ENCODE measurements around the gene C16orf89. TPM values are rescaled to one million over a fixed set of nuclear protein-coding genes. Genes with fewer than 3 reads are reported as not detected.

C16orf89 gene
- total and polyA plus RNA-seq, 7 experiments from 2014 or later, result not detected

DNA sequence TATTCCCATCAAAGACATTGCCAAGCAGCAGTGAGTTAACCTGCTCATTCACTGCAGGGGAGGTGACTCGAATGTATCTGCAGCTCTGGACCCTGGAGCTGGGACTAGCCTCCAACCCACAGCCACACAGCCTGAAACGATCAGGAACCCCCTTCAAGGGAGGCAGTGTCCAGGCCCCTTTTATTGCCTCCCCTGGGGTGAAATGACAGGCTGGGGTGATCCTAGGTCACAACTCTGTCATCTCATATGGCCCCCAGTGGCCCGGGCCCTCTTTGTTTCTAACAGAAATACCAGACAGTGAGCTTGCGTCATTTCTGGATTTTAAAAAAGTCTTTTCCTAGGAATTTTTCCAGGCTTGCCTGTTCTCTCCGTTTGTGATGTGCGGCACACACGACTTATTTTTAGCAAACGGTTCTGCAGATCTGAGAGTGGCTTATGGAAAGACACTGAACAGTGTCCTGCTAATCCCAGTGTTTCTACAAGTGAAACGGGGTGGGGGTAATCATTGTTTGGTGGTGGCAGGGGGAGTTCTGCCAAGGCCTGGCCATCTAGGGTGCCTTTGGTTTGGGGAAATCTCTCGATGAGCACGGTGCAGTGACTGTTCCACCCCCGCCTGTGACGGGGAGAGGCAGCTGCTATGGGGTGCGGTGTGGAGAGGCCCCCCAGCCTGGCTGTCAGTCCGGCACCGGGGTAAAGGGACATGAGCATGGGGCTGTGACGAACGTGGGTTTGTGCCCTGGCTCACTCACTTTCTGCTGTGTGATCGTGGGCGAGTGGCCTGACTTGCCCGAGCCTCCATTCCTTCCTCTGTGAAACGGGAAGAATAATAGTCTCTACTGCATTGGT is 59.2 kb downstream of the C16orf89 start:
- no peaks in the 10 kb centered on the region for H3K4me1 ChIP-seq (ENCODE audit: control insufficient read depth in 2 of 2, insufficient read depth in 2 of 2, low read length in 2 of 2)
- ChIA-PET CTCF (no interaction called here), POLR2A (no interaction called here)
- intact Hi-C loops (cut with micrococcal nuclease), result no loop called here
- no peaks in the 10 kb centered on the region for H3K36me3 ChIP-seq (ENCODE audit: control insufficient read depth in 2 of 3, insufficient read depth in 3 of 3, low read length in 3 of 3)
- no peak overlapping the region for H3K4me3 ChIP-seq (ENCODE audit: low read length)
- no peak overlapping the region for H3K27ac ChIP-seq (ENCODE audit: low read depth, low read length)
- Mint-ChIP-seq H3K4me1 (peaks cover 0 to under 1% (median 0%) of the 10 kb centered on the region in 7 donors), H3K36me3 (no peaks in the 10 kb centered on the region), H3K4me3 (no peak overlapping the region), H3K27ac (no peak overlapping the region), H3K9me3 (no peaks in the 10 kb centered on the region), H3K27me3 (peaks cover 0 to 18% (median 4%) of the 10 kb centered on the region in 5 donors)
- no peak for ATAC-seq
- H3K9me3 ChIP-seq (ENCODE audit: control insufficient read depth in 2 of 3, low read length in 3 of 3), result no peaks in the 10 kb centered on the region
- no peak for DNase-seq
- H3K27me3 ChIP-seq (ENCODE audit: control insufficient read depth in 2 of 2, insufficient read depth in 2 of 2, low read length in 2 of 2), result no peaks in the 10 kb centered on the region

DNA sequence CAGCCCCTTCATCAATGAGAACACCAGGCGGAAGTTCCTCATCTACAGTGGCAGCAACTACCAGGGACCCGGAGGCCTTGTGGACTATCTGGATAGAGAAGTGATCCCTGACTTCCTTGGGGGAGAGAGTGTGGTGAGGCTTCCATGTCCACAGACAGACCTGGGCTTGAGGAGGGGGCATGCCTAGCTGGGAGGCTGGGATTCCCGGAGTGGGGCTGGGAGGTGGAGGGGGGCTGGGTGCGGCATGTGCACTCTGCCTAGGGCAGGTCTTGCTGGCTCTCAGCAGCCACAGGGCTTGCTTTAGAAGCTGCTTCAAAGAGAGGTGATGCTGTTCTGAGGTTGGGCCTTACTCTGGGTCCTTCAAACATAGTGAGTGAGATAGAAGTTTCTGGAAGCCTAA is 59.8 kb downstream of the C16orf89 start:
- no peaks in the 10 kb centered on the region for H3K27me3 ChIP-seq (ENCODE audit: control insufficient read depth in 2 of 2, insufficient read depth in 2 of 2, low read length in 2 of 2)
- intact Hi-C loops (cut with micrococcal nuclease), result no loop called here
- no peak overlapping the region for H3K27ac Mint-ChIP-seq
- ChIA-PET CTCF (no interaction called here), POLR2A (no interaction called here)
- H3K27me3 Mint-ChIP-seq, result peaks cover 0 to 18% (median 4%) of the 10 kb centered on the region in 5 donors
- DNase-seq (no peak), ATAC-seq (no peak)
- no peaks in the 10 kb centered on the region for H3K36me3 ChIP-seq (ENCODE audit: control insufficient read depth in 2 of 3, insufficient read depth in 3 of 3, low read length in 3 of 3)
- H3K9me3 ChIP-seq (ENCODE audit: control insufficient read depth in 2 of 3, low read length in 3 of 3), result no peaks in the 10 kb centered on the region
- no peaks in the 10 kb centered on the region for H3K9me3 Mint-ChIP-seq
- H3K4me1 Mint-ChIP-seq, result no peaks in the 10 kb centered on the region
- no peak overlapping the region for H3K4me3 Mint-ChIP-seq
- H3K36me3 Mint-ChIP-seq, result no peaks in the 10 kb centered on the region
- no peaks in the 10 kb centered on the region for H3K4me1 ChIP-seq (ENCODE audit: control insufficient read depth in 2 of 2, insufficient read depth in 2 of 2, low read length in 2 of 2)
- no peak overlapping the region for H3K4me3 ChIP-seq (ENCODE audit: low read length)
- no peak overlapping the region for H3K27ac ChIP-seq (ENCODE audit: low read depth, low read length)

DNA sequence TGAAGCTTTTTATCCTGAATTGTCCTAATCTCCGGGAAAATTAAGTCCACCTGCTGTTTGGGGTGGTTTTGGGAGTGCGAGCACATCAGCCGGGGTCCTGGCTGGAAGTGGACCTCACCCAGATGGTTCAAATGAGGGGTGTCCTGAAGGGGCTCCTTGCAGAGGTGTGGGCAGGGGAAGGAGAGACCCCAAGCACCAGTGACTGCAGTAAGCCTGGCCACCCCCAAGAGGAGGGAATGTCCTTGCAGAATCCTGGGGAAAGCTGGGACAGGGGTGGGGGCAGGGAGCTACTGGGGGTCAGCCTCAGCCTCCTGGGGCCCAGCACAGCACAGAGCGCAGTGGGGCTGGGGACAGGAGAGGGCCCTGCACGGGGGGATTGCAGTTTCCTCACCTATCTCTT is 61.4 kb downstream of the C16orf89 start:
- POLR2A ChIA-PET, result no interaction called here
- H3K27ac ChIP-seq (ENCODE audit: low read depth, low read length), result no peak overlapping the region
- H3K4me1 Mint-ChIP-seq, result no peaks in the 10 kb centered on the region

DNA sequence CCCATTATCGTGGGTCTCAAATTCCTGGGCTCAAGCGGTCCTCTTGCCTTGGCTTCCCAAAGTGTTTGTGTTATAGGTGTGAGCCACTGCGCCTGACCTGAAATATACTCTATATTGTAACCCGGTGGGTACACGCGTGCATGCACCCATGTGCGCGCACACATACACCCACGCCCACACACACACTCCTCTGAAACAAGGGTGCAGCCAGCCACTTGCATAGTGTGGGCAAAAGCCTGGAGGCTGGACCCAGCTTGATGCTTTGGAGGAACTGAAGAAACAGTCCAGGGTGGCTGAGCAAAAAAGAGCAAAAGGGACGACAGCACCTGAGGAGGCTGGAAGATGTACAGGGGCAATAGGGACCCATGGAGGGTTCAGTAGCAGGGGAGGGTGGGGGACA is 61.9 kb downstream of the C16orf89 start:
- POLR2A ChIA-PET, result no interaction called here
- Mint-ChIP-seq H3K36me3 (no peaks in the 10 kb centered on the region), H3K27me3 (peaks cover 0 to 6% (median 3%) of the 10 kb centered on the region in 5 donors), H3K4me1 (no peaks in the 10 kb centered on the region), H3K9me3 (no peaks in the 10 kb centered on the region), H3K27ac (no peak overlapping the region), H3K4me3 (no peak overlapping the region)
- intact Hi-C loops (cut with micrococcal nuclease), result no loop called here
- Histone ChIP-seq H3K4me3 (ENCODE audit: low read length) (no peak overlapping the region), H3K4me1 (ENCODE audit: control insufficient read depth in 2 of 2, insufficient read depth in 2 of 2, low read length in 2 of 2) (no peaks in the 10 kb centered on the region), H3K9me3 (ENCODE audit: control insufficient read depth in 2 of 3, low read length in 3 of 3) (no peaks in the 10 kb centered on the region), H3K36me3 (ENCODE audit: control insufficient read depth in 2 of 3, insufficient read depth in 3 of 3, low read length in 3 of 3) (no peaks in the 10 kb centered on the region), H3K27me3 (ENCODE audit: control insufficient read depth in 2 of 2, insufficient read depth in 2 of 2, low read length in 2 of 2) (no peaks in the 10 kb centered on the region), H3K27ac (ENCODE audit: low read depth, low read length) (no peak overlapping the region)
- CTCF ChIA-PET, result interaction anchor here (0.6 kb wide), 1 partner anchor 851 kb away, joined by 3 read pairs; no protein-coding TSS in a partner anchor
- DNase-seq, result no peak
- no peak for ATAC-seq

More for the DNA sequence above, 61.4 kb downstream of the C16orf89 start:
- Mint-ChIP-seq H3K27me3 (peaks cover 0 to 8% (median 0%) of the 10 kb centered on the region in 5 donors), H3K36me3 (no peaks in the 10 kb centered on the region), H3K27ac (no peak overlapping the region), H3K9me3 (no peaks in the 10 kb centered on the region), H3K4me3 (no peak overlapping the region)
- Histone ChIP-seq H3K4me1 (ENCODE audit: control insufficient read depth in 2 of 2, insufficient read depth in 2 of 2, low read length in 2 of 2) (no peaks in the 10 kb centered on the region), H3K27me3 (ENCODE audit: control insufficient read depth in 2 of 2, insufficient read depth in 2 of 2, low read length in 2 of 2) (no peaks in the 10 kb centered on the region), H3K4me3 (ENCODE audit: low read length) (no peak overlapping the region), H3K36me3 (ENCODE audit: control insufficient read depth in 2 of 3, insufficient read depth in 3 of 3, low read length in 3 of 3) (no peaks in the 10 kb centered on the region), H3K9me3 (ENCODE audit: control insufficient read depth in 2 of 3, low read length in 3 of 3) (no peaks in the 10 kb centered on the region)
- intact Hi-C loops (cut with micrococcal nuclease), result no loop called here
- CTCF ChIA-PET, result interaction anchor here (0.6 kb wide), 1 partner anchor 852 kb away, joined by 3 read pairs; no protein-coding TSS in a partner anchor
- DNase-seq (no peak), ATAC-seq (no peak)

GRCh38 chr16:5003211-5003610 is 62.5 kb downstream of the C16orf89 start:
- Histone ChIP-seq H3K27me3 (ENCODE audit: control insufficient read depth in 2 of 2, insufficient read depth in 2 of 2, low read length in 2 of 2) (no peaks in the 10 kb centered on the region), H3K9me3 (ENCODE audit: control insufficient read depth in 2 of 3, low read length in 3 of 3) (no peaks in the 10 kb centered on the region), H3K36me3 (ENCODE audit: control insufficient read depth in 2 of 3, insufficient read depth in 3 of 3, low read length in 3 of 3) (no peaks in the 10 kb centered on the region), H3K4me3 (ENCODE audit: low read length) (no peak overlapping the region), H3K4me1 (ENCODE audit: control insufficient read depth in 2 of 2, insufficient read depth in 2 of 2, low read length in 2 of 2) (no peaks in the 10 kb centered on the region), H3K27ac (ENCODE audit: low read depth, low read length) (no peak overlapping the region)
- H3K4me3 Mint-ChIP-seq, result no peak overlapping the region
- POLR2A ChIA-PET, result no interaction called here
- H3K27ac Mint-ChIP-seq, result no peak overlapping the region
- intact Hi-C loops (cut with micrococcal nuclease), result no loop called here
- H3K9me3 Mint-ChIP-seq, result no peaks in the 10 kb centered on the region
- no peak for ATAC-seq
- DNase-seq, result no peak
- CTCF ChIA-PET, result no interaction called here
- H3K27me3 Mint-ChIP-seq, result peaks cover 0 to 9% (median 4%) of the 10 kb centered on the region in 5 donors
- H3K4me1 Mint-ChIP-seq, result no peaks in the 10 kb centered on the region
- no peaks in the 10 kb centered on the region for H3K36me3 Mint-ChIP-seq

DNA sequence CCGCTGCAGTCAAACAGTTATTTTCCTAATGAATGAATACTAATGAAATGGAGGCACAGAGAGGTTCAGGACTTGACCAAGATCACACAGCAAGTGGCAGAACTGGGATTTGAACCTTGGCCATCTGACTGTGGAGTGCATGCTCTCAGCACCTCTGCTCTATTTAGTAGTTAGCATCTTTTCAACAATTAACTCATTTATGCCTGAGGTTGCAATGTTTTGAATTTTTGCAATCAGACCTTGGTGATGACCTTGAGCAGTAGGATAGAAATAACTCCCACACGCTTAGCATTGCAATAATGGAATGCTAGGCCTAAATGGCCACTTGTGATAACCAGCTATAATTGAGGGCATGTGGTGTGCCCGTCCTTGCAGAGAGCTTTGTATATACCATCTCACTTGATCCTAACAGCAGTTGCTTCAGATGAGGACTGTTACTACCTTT is 63.0 kb downstream of the C16orf89 start:
- no peaks in the 10 kb centered on the region for H3K9me3 ChIP-seq (ENCODE audit: control insufficient read depth in 2 of 3, low read length in 3 of 3)
- POLR2A ChIA-PET, result no interaction called here

GRCh38 chr16:5001986-5002385 is 63.8 kb downstream of the C16orf89 start:
- H3K27ac Mint-ChIP-seq, result no peak overlapping the region
- H3K4me1 ChIP-seq (ENCODE audit: control insufficient read depth in 2 of 2, insufficient read depth in 2 of 2, low read length in 2 of 2), result no peaks in the 10 kb centered on the region
- ATAC-seq (no peak), DNase-seq (no peak)
- H3K9me3 ChIP-seq (ENCODE audit: control insufficient read depth in 2 of 3, low read length in 3 of 3), result no peaks in the 10 kb centered on the region
- ChIA-PET POLR2A (no interaction called here), CTCF (interaction anchor here (0.5 kb wide), 1 partner anchor 48 kb away, joined by 4 read pairs; no protein-coding TSS in a partner anchor)
- no peaks in the 10 kb centered on the region for H3K9me3 Mint-ChIP-seq
- no peaks in the 10 kb centered on the region for H3K36me3 ChIP-seq (ENCODE audit: control insufficient read depth in 2 of 3, insufficient read depth in 3 of 3, low read length in 3 of 3)
- no peaks in the 10 kb centered on the region for H3K36me3 Mint-ChIP-seq
- no peaks in the 10 kb centered on the region for H3K27me3 ChIP-seq (ENCODE audit: control insufficient read depth in 2 of 2, insufficient read depth in 2 of 2, low read length in 2 of 2)
- H3K27me3 Mint-ChIP-seq, result peaks cover 0 to 14% (median 5%) of the 10 kb centered on the region in 5 donors
- H3K4me3 Mint-ChIP-seq, result no peak overlapping the region
- no peaks in the 10 kb centered on the region for H3K4me1 Mint-ChIP-seq
- intact Hi-C loops (cut with micrococcal nuclease), result no loop called here
- H3K4me3 ChIP-seq (ENCODE audit: low read length), result no peak overlapping the region
- no peak overlapping the region for H3K27ac ChIP-seq (ENCODE audit: low read depth, low read length)

More for the DNA sequence above, 63.0 kb downstream of the C16orf89 start:
- Mint-ChIP-seq H3K4me1 (no peaks in the 10 kb centered on the region), H3K27ac (no peak overlapping the region), H3K9me3 (no peaks in the 10 kb centered on the region), H3K4me3 (no peak overlapping the region), H3K36me3 (no peaks in the 10 kb centered on the region), H3K27me3 (peaks cover 0 to 9% (median 4%) of the 10 kb centered on the region in 5 donors)
- intact Hi-C loops (cut with micrococcal nuclease), result no loop called here
- Histone ChIP-seq H3K27ac (ENCODE audit: low read depth, low read length) (no peak overlapping the region), H3K27me3 (ENCODE audit: control insufficient read depth in 2 of 2, insufficient read depth in 2 of 2, low read length in 2 of 2) (no peaks in the 10 kb centered on the region), H3K4me1 (ENCODE audit: control insufficient read depth in 2 of 2, insufficient read depth in 2 of 2, low read length in 2 of 2) (no peaks in the 10 kb centered on the region), H3K36me3 (ENCODE audit: control insufficient read depth in 2 of 3, insufficient read depth in 3 of 3, low read length in 3 of 3) (no peaks in the 10 kb centered on the region), H3K4me3 (ENCODE audit: low read length) (no peak overlapping the region)
- CTCF ChIA-PET, result interaction anchor here (0.5 kb wide), 1 partner anchor 49 kb away, joined by 4 read pairs; no protein-coding TSS in a partner anchor
- DNase-seq (no peak), ATAC-seq (no peak)

Measured in naive thymus-derived CD4-positive, alpha-beta T cell (primary cell).